GM12891 (cell line): ENCODE measurements around the gene EVI5.
A peak's percentile ranks its signal among the peaks of the same experiment; 100 is the strongest.

Experiments used
- DNase-seq: peaks from one replicate; pipeline ENCODE4 v3.0.0; 2011; ENCODE audit warnings: low spot score; ENCODE audit not compliant: insufficient read length
- FAIRE-seq: peaks from 2 replicates; lab custom pipeline; 2011; peaks lifted over from hg19 to GRCh38; lab: Jason Lieb, UNC
- PAX5 ChIP-seq: IDR thresholded peaks from 2 replicates; pipeline ENCODE4 v1.6.1; 2011; ENCODE audit warnings: low read length, moderate library complexity, mild to moderate bottlenecking; ENCODE audit not compliant: insufficient read depth, severe bottlenecking
- POLR2A ChIP-seq: IDR thresholded peaks from 2 replicates; pipeline ENCODE4 v1.6.1; 2011; ENCODE audit warnings: low read depth, low read length, control low read depth
- POLR2AphosphoS5 ChIP-seq: IDR thresholded peaks from 2 replicates; pipeline ENCODE4 v1.6.1; 2011; ENCODE audit warnings: low read depth, low read length, control low read depth
- POU2F2 ChIP-seq: IDR thresholded peaks from 2 replicates; pipeline ENCODE4 v1.6.1; 2011; ENCODE audit warnings: low read depth, mild to moderate bottlenecking, control low read depth, low read length, moderate library complexity
- SPI1 ChIP-seq: IDR thresholded peaks from 2 replicates; pipeline ENCODE4 v1.6.1; 2011; ENCODE audit warnings: low read depth, low read length, control low read depth
- TAF1 ChIP-seq: IDR thresholded peaks from 2 replicates; pipeline ENCODE4 v1.6.1; 2011; ENCODE audit warnings: low read depth, low read length, control low read depth

The EVI5 gene

DNA sequence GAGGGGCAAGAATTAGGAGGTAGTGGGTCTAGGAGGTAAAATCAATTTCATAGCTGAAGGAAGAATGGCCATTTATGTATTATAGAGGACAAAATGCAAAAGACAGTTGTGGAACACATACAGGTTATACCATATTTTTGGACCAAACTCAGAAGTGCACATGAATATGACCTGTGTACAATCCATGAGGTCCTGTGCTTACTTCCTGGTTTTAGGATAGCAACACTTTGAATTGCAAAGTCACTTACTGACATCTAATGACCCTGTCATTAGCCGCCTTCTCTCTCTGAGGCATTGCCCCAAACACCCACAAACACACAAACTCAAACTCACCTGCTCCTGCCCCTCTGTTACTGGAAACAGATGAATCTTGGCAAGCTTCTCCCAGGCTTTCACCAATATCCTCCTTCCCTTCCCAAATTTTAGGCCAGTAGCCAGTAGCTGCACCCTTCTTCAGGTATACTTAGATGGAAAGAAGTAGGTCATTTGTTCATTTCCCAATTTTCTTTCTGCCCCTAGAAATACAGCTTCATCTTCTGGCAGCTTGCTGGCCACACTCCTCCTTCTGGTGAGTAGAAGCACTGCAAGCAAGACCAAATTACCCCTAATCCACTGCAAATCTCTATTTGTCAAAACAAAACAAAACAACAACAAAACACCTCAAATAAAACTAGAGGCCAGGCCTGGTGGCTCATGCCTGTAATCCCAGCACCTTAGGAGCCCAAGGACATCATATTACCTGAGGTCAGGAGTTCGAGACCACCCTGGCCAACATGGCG lies 33.3 kb upstream of the EVI5 start:
- peak; percentile 87 for FAIRE-seq
- DNase-seq, result no peak
- no peak for TF ChIP-seq TAF1
- no peak for TF ChIP-seq POLR2AphosphoS5
- no peak for TF ChIP-seq PAX5
- TF ChIP-seq POLR2A, result no peak
- TF ChIP-seq POU2F2, result no peak
- no peak for TF ChIP-seq SPI1

DNA sequence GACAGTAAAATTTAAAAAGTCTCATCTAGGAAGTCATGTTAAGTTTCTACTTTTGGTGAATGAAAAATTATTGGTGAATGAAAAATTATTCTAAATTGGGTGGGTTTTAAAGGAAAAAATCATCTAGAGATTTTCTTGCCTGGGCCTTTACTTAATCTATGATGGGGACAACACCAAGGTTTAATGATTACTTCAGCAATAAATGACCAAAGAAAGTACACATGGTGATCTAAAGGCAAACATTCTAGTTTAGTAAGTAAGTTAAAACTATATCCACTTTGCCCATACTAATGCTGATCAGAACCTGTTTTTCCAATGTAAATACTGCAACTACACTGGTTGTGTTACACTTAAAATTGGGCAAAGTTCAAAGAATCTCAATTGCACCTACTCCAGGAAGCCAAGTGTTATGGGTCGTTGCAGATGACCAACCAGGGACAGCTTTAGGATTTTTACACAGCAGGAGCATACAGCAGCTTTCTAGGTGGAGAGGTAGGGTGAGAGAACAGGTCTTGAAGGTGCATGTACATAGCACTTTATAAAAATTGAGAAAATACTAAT lies 32.3 kb upstream of the EVI5 start:
- TF ChIP-seq PAX5, result no peak
- TF ChIP-seq POLR2A, result no peak
- no peak for TF ChIP-seq POU2F2
- TF ChIP-seq SPI1, result no peak
- no peak for TF ChIP-seq POLR2AphosphoS5
- DNase-seq, result no peak
- peak; percentile 58 for FAIRE-seq

DNA sequence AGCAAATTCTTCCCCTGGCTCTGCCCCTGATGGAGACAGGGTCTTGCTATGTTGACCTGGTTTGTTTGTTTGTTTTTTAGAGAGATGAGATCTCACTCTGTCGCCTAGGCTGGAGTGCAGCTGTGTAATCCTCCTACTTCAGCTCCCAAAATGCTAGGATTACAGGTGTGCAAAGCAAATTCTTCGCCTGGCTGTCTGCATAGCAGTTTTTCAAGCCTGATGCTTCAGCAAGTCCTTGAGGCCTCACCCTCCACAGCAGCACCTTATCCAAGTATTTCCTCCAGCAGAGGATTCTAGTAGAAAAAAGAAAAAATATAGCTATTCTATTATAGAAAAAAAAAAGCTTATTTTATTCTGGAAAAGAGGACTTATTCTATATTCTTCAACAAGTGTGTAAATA lies 31.8 kb upstream of the EVI5 start:
- DNase-seq (no peak), FAIRE-seq (no peak)
- no peak for TF ChIP-seq POU2F2
- TF ChIP-seq POLR2AphosphoS5, result no peak
- no peak for TF ChIP-seq SPI1
- TF ChIP-seq POLR2A, result no peak
- no peak for TF ChIP-seq PAX5
- no peak for TF ChIP-seq TAF1

DNA sequence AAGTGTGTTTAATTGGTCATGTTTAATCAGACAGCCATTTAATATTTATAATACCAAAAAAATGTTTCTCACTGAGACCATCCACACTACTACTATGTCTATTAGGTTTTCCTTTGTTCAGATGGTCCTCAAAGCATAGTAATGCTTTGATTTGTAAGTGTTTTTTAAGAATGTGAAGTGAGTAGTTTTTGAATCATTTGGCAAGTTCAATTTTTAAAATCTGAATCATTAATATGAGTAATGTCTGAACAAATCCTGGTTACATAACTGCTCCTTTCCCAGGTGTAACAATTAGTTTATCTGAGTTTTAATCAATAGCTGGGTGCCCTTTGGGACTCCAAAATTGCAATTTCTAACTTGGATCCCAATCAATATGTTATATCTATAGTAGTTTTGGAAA lies 23.5 kb upstream of the EVI5 start:
- FAIRE-seq, result no peak
- TF ChIP-seq POU2F2, result no peak
- no peak for TF ChIP-seq POLR2AphosphoS5
- no peak for TF ChIP-seq TAF1
- no peak for TF ChIP-seq POLR2A
- no peak for TF ChIP-seq SPI1
- no peak for TF ChIP-seq PAX5
- DNase-seq, result no peak

DNA sequence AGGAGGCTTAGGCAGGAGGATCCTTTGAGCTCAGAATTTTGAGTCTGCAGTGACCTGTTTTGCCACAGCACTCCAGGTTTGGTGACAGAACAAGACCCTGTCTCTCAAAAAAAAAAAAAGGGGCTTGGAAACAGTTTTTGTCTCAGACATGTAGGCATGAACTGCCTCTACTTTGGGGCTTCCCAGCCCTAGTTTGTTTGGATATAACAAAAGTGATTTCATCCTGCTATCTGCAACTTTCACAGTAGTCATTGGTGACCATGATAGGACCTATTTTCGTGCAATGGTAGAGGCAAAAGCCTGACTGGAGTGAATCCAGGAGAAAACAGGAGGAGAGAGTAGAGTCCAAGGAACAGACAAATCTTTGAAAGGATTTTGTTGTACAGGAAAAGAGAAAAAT lies 20.3 kb upstream of the EVI5 start:
- no peak for FAIRE-seq
- no peak for DNase-seq
- TF ChIP-seq POLR2A, result no peak
- no peak for TF ChIP-seq POU2F2
- TF ChIP-seq TAF1, result no peak
- TF ChIP-seq POLR2AphosphoS5, result no peak
- TF ChIP-seq PAX5, result no peak
- no peak for TF ChIP-seq SPI1

DNA sequence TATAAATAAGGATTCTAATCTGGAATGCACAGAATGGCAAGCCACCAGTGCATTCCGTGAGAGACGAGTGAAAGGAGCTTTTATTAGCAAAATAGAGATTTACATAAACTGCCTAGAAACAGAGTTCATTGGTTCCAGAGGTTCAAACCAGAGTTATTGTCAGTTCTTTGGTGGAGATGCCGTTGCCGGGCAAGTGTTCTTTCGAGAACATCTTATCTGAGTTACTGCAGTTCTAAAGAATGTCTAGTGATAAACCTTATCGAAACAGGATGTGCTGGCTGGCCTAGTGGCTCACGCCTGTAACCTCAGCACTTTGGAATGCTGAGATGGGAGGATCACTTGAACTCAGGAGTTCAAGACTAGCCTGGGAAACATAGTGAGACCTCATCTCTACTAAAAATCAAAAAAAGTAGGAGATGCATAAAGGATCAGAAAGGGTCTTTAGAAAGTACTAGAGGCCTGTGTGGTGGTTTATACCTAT lies 19.9 kb upstream of the EVI5 start:
- DNase-seq (peak; percentile 27), FAIRE-seq (no peak)
- TF ChIP-seq POLR2AphosphoS5 (no peak), POLR2A (no peak), SPI1 (no peak), TAF1 (no peak), PAX5 (no peak), POU2F2 (no peak)

DNA sequence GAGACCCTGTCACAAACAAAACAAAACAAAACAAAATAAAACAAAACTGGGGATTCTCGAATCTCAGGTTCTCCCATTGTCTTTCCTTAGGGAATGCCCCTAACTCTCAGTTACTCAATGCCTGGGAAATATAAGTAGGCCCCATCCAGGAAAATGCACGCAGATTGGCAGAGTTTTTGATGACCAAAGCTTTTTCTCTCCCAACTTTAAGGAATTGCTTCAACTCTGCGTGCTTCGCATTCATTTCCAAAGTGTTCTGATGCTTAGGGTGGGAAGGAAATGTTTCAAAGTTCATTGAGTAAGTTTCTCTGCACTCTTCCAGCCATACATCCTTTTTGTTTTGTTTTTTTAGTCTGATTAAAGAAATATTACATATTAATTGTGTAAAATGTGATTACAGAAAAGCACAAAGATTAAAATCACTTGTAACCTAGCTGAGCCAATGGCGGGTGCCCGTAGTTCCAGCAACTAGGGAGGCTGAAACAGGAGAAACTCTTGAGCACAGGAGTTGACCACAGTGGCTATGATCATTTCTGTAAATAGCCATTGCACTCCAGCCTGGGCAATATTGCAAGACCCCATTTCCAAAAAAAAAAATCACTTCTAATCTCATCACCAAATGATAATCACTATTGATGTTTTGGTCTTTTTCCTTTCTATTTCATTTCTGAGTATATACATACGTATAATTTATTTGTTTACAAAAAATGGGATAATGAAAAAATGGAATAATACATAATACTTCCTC lies 18.4 kb upstream of the EVI5 start:
- FAIRE-seq (no peak), DNase-seq (no peak)
- TF ChIP-seq POLR2AphosphoS5 (no peak), POU2F2 (no peak), POLR2A (no peak), PAX5 (no peak)

DNA sequence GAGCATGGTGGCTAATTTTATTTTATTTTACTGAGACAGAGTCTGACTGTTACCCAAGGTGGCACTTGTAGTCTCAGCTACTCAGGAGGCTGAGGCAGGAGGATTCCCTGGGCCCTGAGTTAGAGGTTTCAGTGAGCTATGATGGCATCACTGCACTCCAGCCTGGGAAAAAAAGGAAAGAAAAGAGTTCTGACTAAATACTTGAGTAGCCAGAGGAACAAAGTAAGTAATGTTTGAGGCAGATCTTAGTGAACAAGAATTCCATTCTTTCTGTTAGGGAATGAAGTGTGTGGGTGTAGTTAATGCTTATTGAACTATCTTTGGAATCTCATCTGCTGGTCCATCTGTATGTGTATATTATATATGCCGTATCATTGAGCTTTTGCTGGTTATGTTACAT lies 13.1 kb upstream of the EVI5 start:
- FAIRE-seq, result no peak
- DNase-seq, result no peak
- no peak for TF ChIP-seq SPI1
- no peak for TF ChIP-seq POLR2A
- TF ChIP-seq TAF1, result no peak
- TF ChIP-seq POU2F2, result no peak
- no peak for TF ChIP-seq PAX5
- TF ChIP-seq POLR2AphosphoS5, result no peak

DNA sequence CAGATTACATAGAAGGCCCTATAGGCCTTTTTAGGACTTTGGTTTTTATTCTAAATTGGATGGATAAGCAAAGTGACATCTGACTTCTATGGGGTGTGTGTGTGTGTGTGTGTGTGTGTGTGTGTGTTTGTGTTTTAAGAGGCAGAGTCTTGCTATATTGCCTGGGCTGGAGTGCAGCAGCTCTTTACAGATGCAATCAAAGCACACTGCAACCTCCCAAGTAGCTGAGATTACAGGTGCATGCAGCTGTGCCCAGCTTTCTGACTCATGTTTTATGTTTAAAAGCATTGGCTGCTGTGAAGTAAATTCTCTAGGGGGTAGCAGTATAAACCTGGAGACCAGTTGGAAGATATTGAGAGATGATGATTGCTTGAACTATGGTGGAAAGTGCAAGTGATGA lies 12.4 kb upstream of the EVI5 start:
- DNase-seq (no peak), FAIRE-seq (no peak)
- TF ChIP-seq TAF1 (no peak), POLR2AphosphoS5 (no peak)

DNA sequence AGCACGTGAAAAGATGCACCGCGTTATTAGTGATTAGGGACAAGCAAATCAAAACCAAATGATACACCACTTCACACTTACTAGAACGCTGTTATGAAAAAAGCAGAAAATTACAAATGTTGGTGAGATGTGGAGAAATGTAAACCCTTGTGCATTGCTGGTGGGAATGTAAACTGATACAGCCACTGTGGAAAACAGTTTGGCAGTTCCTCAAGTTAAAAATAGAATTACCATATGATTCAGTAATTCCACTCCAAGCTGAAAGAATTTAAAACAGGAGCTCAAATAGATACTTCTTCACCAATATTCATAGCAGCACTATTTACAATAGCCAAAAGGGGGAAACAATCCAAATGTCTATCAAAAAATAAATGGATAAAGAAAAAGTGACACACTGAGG lies 10.3 kb upstream of the EVI5 start:
- FAIRE-seq (no peak), DNase-seq (no peak)
- TF ChIP-seq POLR2A (no peak), SPI1 (no peak), TAF1 (no peak), POLR2AphosphoS5 (no peak), PAX5 (no peak), POU2F2 (no peak)
